HEK293 (cell line): ENCODE data around the gene NPEPL1.

Source experiments
- CTCF ChIA-PET: fragments of 350-600 bp; formaldehyde crosslinking; extraction: SDS; loops from one replicate; lab custom pipeline; 2021; ENCODE audit warnings: antibody characterized with exemption; lab: Yijun Ruan, JAX
- POLR2A ChIA-PET: fragments of 300-600 bp; formaldehyde crosslinking; extraction: SDS; loops from one replicate; lab custom pipeline; 2020; ENCODE audit warnings: antibody characterized with exemption, inconsistent platforms; lab: Yijun Ruan, JAX
- H3K27ac ChIP-seq: fragments of 200-500 bp; sonication (Bioruptor generic); 2 replicates; pipeline ENCODE4 v1.5.1; 2014; ENCODE audit warnings: low read depth, low read length, control low read depth, inconsistent platforms; ENCODE audit errors: extremely low read depth
- H3K36me3 ChIP-seq, 2 experiments: fragments of 200-500 bp in 1 of 2; sonication (Bioruptor generic) in 1 of 2; 1 replicate in 1 of 2; 2 replicates in 1 of 2; pipeline ENCODE4 v1.5.1; 2014 to 2017; ENCODE audit warnings: inconsistent platforms in 2 of 2, low read length in 2 of 2; ENCODE audit not compliant: control insufficient read depth in 2 of 2, insufficient read depth in 1 of 2
- H3K4me1 ChIP-seq: fragments of 200-500 bp; sonication (Bioruptor generic); 2 replicates; pipeline ENCODE4 v1.5.1; 2014; ENCODE audit warnings: mild to moderate bottlenecking, low read length, inconsistent platforms; ENCODE audit not compliant: control insufficient read depth, insufficient read depth
- H3K4me3 ChIP-seq: 2 replicates; pipeline ENCODE4 v1.5.1; 2011; ENCODE audit warnings: low read depth, mild to moderate bottlenecking, control low read depth, low read length, moderate library complexity
- H3K9me3 ChIP-seq: fragments of 200-500 bp; sonication (Bioruptor generic); 2 replicates; pipeline ENCODE4 v1.5.1; 2014; ENCODE audit warnings: low read depth, low read length, inconsistent platforms; ENCODE audit not compliant: control insufficient read depth, insufficient read depth
- GLI4 ChIP-seq: fragments of 450-650 bp; formaldehyde crosslinking; IDR thresholded peaks from 2 replicates; pipeline ENCODE4 v1.5.1; 2016; ENCODE audit warnings: missing biosample characterization, missing genetic modification characterization
- PBX3 ChIP-seq: sonication (generic); formaldehyde crosslinking; IDR thresholded peaks from 2 replicates; pipeline ENCODE4 v1.8.1; 2022; ENCODE audit warnings: mild to moderate bottlenecking, moderate library complexity, missing genetic modification reagents
- TRIM28 ChIP-seq: IDR thresholded peaks from 2 replicates; pipeline ENCODE4 v1.6.1; 2011; ENCODE audit warnings: low read length, control low read depth, borderline replicate concordance
- ZNF174 ChIP-seq: fragments of 450-650 bp; formaldehyde crosslinking; IDR thresholded peaks from 2 replicates; pipeline ENCODE4 v1.5.0; 2017; ENCODE audit warnings: missing biosample characterization, mild to moderate bottlenecking, missing genetic modification characterization
- ZNF211 ChIP-seq: fragments of 450-650 bp; formaldehyde crosslinking; IDR thresholded peaks from 2 replicates; pipeline ENCODE4 v1.5.1; 2016; ENCODE audit warnings: low read depth, missing biosample characterization, missing genetic modification characterization
- ZNF23 ChIP-seq: fragments of 450-650 bp; formaldehyde crosslinking; IDR thresholded peaks from 2 replicates; pipeline ENCODE4 v1.5.1; 2016; ENCODE audit warnings: missing biosample characterization, missing genetic modification characterization, borderline replicate concordance
- ZNF239 ChIP-seq: fragments of 450-650 bp; formaldehyde crosslinking; IDR thresholded peaks from 2 replicates; pipeline ENCODE4 v1.5.1; 2016; ENCODE audit warnings: missing biosample characterization, missing genetic modification characterization
- ZNF248 ChIP-seq: fragments of 450-650 bp; formaldehyde crosslinking; IDR thresholded peaks from 2 replicates; pipeline ENCODE4 v1.5.1; 2017; ENCODE audit warnings: missing biosample characterization, missing genetic modification characterization
- ZNF292 ChIP-seq: fragments of 450-650 bp; formaldehyde crosslinking; IDR thresholded peaks from 2 replicates; pipeline ENCODE4 v1.5.1; 2016; ENCODE audit warnings: low read depth, missing biosample characterization, missing genetic modification characterization, borderline replicate concordance
- ZNF366 ChIP-seq: fragments of 450-650 bp; formaldehyde crosslinking; conservative IDR thresholded peaks from 2 replicates; pipeline ENCODE4 v1.5.1; 2016; ENCODE audit warnings: missing biosample characterization, missing genetic modification characterization
- ZNF37A ChIP-seq: fragments of 450-650 bp; IDR thresholded peaks from 2 replicates; pipeline ENCODE4 v1.5.1; 2018; ENCODE audit warnings: missing biosample characterization, missing genetic modification characterization
- ZNF549 ChIP-seq: fragments of 450-650 bp; IDR thresholded peaks from 2 replicates; pipeline ENCODE4 v1.5.1; 2018; ENCODE audit warnings: missing biosample characterization, missing genetic modification characterization, mild to moderate bottlenecking, inconsistent platforms, moderate library complexity
- ZNF561 ChIP-seq: fragments of 450-650 bp; IDR thresholded peaks from 2 replicates; pipeline ENCODE4 v1.5.1; 2018; ENCODE audit warnings: missing biosample characterization, missing genetic modification characterization, borderline replicate concordance
- ZNF670 ChIP-seq: fragments of 450-650 bp; formaldehyde crosslinking; IDR thresholded peaks from 2 replicates; pipeline ENCODE4 v1.5.1; 2016; ENCODE audit warnings: missing biosample characterization, missing genetic modification characterization, low read depth
- ZNF707 ChIP-seq: fragments of 450-650 bp; formaldehyde crosslinking; IDR thresholded peaks from 2 replicates; pipeline ENCODE4 v1.5.1; 2016; ENCODE audit warnings: missing biosample characterization, missing genetic modification characterization
- ZNF837 ChIP-seq: fragments of 450-650 bp; formaldehyde crosslinking; IDR thresholded peaks from 2 replicates; pipeline ENCODE4 v1.5.1; 2016; ENCODE audit warnings: missing biosample characterization, missing genetic modification characterization
- ZNF843 ChIP-seq: fragments of 450-650 bp; formaldehyde crosslinking; IDR thresholded peaks from 2 replicates; pipeline ENCODE4 v1.5.1; 2016; ENCODE audit warnings: missing biosample characterization, missing genetic modification characterization
- ZSCAN16 ChIP-seq: fragments of 450-650 bp; formaldehyde crosslinking; IDR thresholded peaks from 2 replicates; pipeline ENCODE4 v1.5.1; 2016; ENCODE audit warnings: missing biosample characterization, missing genetic modification characterization
- TF ChIP-seq, protein P1 (sequence below): fragments of 450-650 bp; formaldehyde crosslinking; IDR thresholded peaks from 2 replicates; pipeline ENCODE4 v1.5.1; 2017; ENCODE audit warnings: missing biosample characterization, mild to moderate bottlenecking, missing genetic modification characterization, moderate library complexity
- TF ChIP-seq, protein P2 (sequence below): fragments of 450-650 bp; formaldehyde crosslinking; IDR thresholded peaks from 2 replicates; pipeline ENCODE4 v1.5.1; 2016; ENCODE audit warnings: missing biosample characterization, missing genetic modification characterization
- TF ChIP-seq, protein P3 (sequence below): fragments of 450-650 bp; formaldehyde crosslinking; IDR thresholded peaks from 2 replicates; pipeline ENCODE4 v1.5.1; 2016; ENCODE audit warnings: missing biosample characterization, missing genetic modification characterization
- TF ChIP-seq, protein P4 (sequence below): fragments of 450-650 bp; formaldehyde crosslinking; IDR thresholded peaks from 2 replicates; pipeline ENCODE4 v1.5.1; 2016; ENCODE audit warnings: missing biosample characterization, missing genetic modification characterization
- TF ChIP-seq, protein P5 (sequence below): IDR thresholded peaks from 2 replicates; pipeline ENCODE4 v1.6.1; 2011; ENCODE audit warnings: mild to moderate bottlenecking, low read depth, low read length, borderline replicate concordance
- TF ChIP-seq, protein P6 (sequence below): fragments of 450-650 bp; formaldehyde crosslinking; IDR thresholded peaks from 2 replicates; pipeline ENCODE4 v1.5.1; 2016; ENCODE audit warnings: missing biosample characterization, missing genetic modification characterization

The NPEPL1 gene

GRCh38 chr20:58719258-58719657 is 26.7 kb downstream of the NPEPL1 start (continued):
- TF ChIP-seq GLI4 (no peak), ZNF366 (no peak)

DNA sequence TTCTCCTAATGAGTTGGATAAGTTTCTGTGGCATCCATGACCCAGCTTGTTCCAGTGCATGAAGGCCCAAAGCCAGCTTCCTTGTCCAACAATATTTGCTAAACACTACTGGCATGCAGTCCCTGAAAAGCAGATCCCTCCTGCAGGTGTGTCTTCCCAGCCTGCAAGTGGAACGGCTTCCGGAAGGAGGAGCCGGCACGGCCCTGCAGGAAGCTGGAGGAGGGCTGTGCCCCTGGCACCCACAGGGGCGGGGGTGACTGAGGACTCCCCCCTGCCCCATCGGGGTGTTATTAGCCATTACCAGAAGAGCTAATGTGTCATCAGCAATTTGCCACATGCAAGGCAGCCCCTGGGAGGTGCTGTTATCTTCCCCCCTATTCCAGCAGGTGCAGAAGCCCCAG is 27.4 kb downstream of the NPEPL1 start:
- no peak for TF ChIP-seq TRIM28
- TF ChIP-seq ZNF561 (tag by site-specific recombination), result no peak
- TF ChIP-seq PBX3 (CRISPR knock-in tag), result no peak
- TF ChIP-seq, protein P1, sequence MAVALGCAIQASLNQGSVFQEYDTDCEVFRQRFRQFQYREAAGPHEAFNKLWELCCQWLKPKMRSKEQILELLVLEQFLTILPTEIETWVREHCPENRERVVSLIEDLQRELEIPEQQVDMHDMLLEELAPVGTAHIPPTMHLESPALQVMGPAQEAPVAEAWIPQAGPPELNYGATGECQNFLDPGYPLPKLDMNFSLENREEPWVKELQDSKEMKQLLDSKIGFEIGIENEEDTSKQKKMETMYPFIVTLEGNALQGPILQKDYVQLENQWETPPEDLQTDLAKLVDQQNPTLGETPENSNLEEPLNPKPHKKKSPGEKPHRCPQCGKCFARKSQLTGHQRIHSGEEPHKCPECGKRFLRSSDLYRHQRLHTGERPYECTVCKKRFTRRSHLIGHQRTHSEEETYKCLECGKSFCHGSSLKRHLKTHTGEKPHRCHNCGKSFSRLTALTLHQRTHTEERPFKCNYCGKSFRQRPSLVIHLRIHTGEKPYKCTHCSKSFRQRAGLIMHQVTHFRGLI, result no peak
- TF ChIP-seq ZNF707 (tag by site-specific recombination), result no peak
- no peak for TF ChIP-seq ZNF670 (tag by site-specific recombination)
- no peak for TF ChIP-seq ZNF239 (tag by site-specific recombination)
- TF ChIP-seq, protein P2, sequence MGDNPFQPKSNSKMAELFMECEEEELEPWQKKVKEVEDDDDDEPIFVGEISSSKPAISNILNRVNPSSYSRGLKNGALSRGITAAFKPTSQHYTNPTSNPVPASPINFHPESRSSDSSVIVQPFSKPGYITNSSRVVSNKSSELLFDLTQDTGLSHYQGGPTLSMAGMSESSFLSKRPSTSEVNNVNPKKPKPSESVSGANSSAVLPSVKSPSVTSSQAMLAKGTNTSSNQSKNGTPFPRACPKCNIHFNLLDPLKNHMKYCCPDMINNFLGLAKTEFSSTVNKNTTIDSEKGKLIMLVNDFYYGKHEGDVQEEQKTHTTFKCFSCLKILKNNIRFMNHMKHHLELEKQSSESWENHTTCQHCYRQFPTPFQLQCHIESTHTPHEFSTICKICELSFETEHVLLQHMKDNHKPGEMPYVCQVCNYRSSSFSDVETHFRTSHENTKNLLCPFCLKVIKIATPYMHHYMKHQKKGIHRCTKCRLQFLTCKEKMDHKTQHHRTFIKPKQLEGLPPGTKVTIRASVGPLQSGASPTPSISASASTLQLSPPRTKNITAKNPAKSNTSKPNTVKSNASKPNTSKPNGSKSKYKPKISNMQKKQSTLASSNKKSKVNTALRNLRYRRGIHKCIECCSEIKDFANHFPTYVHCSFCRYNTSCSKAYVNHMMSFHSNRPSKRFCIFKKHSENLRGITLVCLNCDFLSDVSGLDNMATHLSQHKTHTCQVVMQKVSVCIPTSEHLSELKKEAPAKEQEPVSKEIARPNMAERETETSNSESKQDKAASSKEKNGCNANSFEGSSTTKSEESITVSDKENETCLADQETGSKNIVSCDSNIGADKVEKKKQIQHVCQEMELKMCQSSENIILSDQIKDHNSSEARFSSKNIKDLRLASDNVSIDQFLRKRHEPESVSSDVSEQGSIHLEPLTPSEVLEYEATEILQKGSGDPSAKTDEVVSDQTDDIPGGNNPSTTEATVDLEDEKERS, result no peak
- no peak for TF ChIP-seq ZNF292
- TF ChIP-seq, protein P3, sequence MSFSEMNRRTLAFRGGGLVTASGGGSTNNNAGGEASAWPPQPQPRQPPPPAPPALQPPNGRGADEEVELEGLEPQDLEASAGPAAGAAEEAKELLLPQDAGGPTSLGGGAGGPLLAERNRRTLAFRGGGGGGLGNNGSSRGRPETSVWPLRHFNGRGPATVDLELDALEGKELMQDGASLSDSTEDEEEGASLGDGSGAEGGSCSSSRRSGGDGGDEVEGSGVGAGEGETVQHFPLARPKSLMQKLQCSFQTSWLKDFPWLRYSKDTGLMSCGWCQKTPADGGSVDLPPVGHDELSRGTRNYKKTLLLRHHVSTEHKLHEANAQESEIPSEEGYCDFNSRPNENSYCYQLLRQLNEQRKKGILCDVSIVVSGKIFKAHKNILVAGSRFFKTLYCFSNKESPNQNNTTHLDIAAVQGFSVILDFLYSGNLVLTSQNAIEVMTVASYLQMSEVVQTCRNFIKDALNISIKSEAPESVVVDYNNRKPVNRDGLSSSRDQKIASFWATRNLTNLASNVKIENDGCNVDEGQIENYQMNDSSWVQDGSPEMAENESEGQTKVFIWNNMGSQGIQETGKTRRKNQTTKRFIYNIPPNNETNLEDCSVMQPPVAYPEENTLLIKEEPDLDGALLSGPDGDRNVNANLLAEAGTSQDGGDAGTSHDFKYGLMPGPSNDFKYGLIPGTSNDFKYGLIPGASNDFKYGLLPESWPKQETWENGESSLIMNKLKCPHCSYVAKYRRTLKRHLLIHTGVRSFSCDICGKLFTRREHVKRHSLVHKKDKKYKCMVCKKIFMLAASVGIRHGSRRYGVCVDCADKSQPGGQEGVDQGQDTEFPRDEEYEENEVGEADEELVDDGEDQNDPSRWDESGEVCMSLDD (tag by site-specific recombination), result no peak
- H3K27ac ChIP-seq, result no peak overlapping the region
- H3K9me3 ChIP-seq, result no peaks in the 10 kb centered on the region
- no peaks in the 10 kb centered on the region for H3K36me3 ChIP-seq
- H3K4me3 ChIP-seq, result no peak overlapping the region
- POLR2A ChIA-PET, result no interaction called here
- no peaks in the 10 kb centered on the region for H3K4me1 ChIP-seq
- CTCF ChIA-PET, result interaction anchor here (1.2 kb wide), 1 partner anchor 502 kb away, joined by 3 read pairs; no protein-coding TSS in a partner anchor

DNA sequence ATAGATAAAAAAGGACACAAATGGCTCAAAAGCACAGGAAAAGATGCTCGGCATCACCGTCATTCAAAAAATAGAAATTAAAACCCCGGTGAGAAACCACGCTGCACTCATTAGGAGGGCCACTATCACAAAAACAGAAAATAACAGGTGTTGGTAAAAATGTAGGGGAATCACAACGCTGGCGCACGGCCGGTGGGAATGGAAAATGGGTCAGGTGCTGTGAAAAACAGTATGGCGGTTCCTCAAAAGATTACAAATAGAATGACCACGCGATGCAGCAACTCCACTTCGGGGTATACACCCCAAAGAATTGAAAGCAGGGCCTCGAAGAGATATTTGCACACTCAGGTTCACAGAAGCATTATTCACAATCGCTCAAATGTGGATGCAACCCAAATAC is 28.3 kb downstream of the NPEPL1 start:
- no peaks in the 10 kb centered on the region for H3K9me3 ChIP-seq
- no peaks in the 10 kb centered on the region for H3K4me1 ChIP-seq
- H3K36me3 ChIP-seq, result no peaks in the 10 kb centered on the region
- H3K4me3 ChIP-seq, result no peak overlapping the region
- no peak overlapping the region for H3K27ac ChIP-seq
- CTCF ChIA-PET, result no interaction called here
- POLR2A ChIA-PET, result no interaction called here
- TF ChIP-seq ZSCAN16 (no peak), ZNF211 (no peak), ZNF23 (no peak), ZNF837 (tag by site-specific recombination) (no peak), ZNF549 (no peak), ZNF843 (tag by site-specific recombination) (no peak), ZNF37A (tag by site-specific recombination) (no peak), ZNF248 (no peak), ZNF174 (tag by site-specific recombination) (no peak)
- TF ChIP-seq, protein P4, sequence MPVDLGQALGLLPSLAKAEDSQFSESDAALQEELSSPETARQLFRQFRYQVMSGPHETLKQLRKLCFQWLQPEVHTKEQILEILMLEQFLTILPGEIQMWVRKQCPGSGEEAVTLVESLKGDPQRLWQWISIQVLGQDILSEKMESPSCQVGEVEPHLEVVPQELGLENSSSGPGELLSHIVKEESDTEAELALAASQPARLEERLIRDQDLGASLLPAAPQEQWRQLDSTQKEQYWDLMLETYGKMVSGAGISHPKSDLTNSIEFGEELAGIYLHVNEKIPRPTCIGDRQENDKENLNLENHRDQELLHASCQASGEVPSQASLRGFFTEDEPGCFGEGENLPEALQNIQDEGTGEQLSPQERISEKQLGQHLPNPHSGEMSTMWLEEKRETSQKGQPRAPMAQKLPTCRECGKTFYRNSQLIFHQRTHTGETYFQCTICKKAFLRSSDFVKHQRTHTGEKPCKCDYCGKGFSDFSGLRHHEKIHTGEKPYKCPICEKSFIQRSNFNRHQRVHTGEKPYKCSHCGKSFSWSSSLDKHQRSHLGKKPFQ (tag by site-specific recombination), result no peak
- TF ChIP-seq, protein P5, sequence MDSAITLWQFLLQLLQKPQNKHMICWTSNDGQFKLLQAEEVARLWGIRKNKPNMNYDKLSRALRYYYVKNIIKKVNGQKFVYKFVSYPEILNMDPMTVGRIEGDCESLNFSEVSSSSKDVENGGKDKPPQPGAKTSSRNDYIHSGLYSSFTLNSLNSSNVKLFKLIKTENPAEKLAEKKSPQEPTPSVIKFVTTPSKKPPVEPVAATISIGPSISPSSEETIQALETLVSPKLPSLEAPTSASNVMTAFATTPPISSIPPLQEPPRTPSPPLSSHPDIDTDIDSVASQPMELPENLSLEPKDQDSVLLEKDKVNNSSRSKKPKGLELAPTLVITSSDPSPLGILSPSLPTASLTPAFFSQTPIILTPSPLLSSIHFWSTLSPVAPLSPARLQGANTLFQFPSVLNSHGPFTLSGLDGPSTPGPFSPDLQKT, result no peak
- TF ChIP-seq, protein P6, sequence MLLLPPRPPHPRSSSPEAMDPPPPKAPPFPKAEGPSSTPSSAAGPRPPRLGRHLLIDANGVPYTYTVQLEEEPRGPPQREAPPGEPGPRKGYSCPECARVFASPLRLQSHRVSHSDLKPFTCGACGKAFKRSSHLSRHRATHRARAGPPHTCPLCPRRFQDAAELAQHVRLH (tag by site-specific recombination), result no peak
